T follicular helper cell (primary cell): ENCODE results near the gene SUCLG2.

Experiments
- DNase-seq: peaks from one replicate; pipeline ENCODE4 v3.0.0-alpha.2; 2020; ENCODE audit warnings: low read depth

The SUCLG2 gene

DNA sequence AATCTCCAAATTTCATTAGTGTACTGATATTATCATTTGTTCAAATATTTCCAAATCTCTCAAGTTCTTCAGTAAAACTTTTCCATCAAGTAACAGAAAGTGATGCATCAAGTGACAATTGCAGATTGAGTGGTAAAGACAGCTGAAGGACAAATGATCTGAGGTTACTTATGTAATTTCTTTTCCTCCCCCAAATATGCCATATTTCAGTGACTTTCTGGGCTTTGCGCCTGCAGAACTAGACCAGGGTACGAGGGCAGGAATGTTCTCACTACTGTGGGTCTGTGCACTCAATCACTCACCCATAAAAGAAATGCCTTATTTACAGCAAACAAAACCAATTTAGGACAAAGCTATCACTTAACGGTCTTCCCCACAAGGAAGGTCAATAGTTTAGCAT, 4.7 kb downstream of the SUCLG2 start:
- DNase-seq = no peak

DNA sequence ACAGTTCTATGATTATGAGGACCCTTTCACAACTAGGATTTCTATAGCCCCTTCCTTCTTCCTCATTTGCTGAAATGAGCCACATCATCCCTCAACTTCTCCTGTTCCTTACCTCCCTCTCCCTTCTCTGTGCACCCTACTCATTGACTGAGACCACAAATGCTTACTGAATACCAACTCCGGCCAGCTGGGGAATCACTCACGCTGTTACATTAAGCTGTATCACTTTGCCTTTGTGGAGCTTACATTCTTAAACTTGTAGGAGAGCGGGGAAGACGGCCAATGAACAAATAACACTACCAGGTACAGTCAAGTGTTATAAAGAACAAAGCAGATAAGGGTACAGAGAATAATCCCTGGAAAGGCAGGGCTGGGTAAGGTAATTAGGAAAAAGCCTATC, 5.7 kb downstream of the SUCLG2 start:
- DNase-seq = no peak

- DNase-seq = no peak
Observed at GRCh38 chr3:67648229-67648628, 6.2 kb downstream of the SUCLG2 start.

- DNase-seq = no peak
Observed at GRCh38 chr3:67647390-67647878, 7.0 kb downstream of the SUCLG2 start.

DNA sequence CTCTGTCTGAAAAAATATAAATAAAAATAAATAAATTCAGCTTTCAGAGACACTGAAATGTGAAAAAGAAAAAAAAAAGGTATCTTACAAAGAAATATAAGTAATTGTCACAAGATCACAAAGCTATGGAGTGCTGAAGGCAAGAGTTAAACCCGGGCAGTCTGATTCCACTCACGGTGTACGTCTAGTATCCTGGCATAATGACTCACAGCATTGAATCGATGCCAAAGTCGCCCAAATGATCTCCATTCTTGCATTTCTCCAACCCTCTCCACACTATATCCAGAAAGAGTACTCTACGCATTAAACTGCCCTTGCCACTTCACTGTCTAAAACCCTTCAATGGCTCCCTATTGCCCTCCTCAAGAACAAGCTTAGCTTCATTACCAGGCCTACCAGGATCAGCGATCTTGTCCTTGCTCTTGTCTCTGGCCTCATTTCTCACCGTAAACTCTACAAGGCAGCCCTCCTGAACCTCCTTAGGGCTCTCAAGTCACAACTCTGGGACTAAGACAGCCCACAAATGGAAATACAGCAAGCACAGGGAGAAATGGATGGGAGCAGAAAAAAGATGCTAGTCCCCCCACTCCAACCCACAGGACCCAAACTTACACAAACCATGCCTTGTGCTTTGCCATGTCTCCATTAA, 7.7 kb downstream of the SUCLG2 start:
- no peak for DNase-seq

DNA sequence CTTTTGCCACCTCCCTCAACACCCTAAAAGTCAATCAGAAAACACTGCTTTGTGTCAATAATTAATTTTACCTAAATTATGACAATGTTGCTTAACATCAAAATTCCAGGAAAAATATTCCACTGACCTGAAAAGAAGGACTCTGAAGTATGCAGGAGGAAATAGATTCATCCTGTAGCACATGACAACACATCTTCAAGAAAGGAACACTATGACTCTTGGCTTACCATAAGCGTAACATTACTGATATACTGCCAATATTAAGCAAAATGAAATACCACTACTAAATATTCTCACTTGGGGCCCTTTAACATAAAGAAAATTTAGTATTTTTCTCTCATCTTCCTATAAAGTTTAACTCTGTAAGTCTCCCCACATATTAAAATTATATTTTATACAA, 9.6 kb downstream of the SUCLG2 start:
- DNase-seq = no peak

GRCh38 chr3:67642734-67643133, 11.7 kb downstream of the SUCLG2 start:
- no peak for DNase-seq

GRCh38 chr3:67642190-67642589, 12.2 kb downstream of the SUCLG2 start:
- DNase-seq = no peak

DNA sequence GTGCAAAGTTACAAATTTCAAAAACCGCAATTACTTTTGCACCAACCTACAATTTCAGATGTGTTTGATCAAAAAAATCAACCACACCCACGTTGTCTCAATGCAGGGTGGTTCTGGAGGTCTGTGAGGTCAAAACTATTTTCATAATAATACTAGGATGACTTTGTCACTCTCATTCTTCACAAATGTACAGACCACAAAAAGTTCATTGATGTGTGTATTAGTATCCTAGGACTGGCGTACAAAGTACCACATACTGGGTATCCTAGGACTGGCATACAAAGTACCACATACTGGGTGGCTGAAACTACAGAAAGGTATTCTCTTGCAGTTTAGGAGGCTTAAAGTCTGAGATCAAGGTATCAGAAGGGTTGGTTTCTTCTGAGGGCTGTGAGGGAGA, 13.0 kb downstream of the SUCLG2 start:
- no peak for DNase-seq

GRCh38 chr3:67640023-67640660, 14.3 kb downstream of the SUCLG2 start:
- no peak for DNase-seq

GRCh38 chr3:67637255-67637900, 17.0 kb downstream of the SUCLG2 start:
- no peak for DNase-seq

DNA sequence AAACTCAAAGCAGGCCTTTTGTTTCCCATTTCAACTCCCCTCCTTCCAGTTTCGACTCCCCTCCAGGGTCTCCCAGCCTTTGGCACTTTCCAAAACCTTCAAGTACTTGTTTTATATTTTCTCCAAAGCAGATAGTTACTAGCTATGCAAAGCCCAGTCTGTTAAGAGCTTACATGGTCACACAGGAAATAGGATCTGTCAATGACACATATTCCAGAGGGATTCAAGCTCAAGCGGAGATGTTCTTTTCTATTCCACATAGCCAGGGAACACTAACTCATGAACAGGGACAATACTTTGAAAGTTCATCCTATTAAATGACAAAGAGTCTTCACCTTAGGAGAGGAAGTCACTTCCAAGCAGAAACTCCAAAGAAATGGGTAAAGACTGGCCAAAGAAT, 18.6 kb downstream of the SUCLG2 start:
- DNase-seq = no peak

DNA sequence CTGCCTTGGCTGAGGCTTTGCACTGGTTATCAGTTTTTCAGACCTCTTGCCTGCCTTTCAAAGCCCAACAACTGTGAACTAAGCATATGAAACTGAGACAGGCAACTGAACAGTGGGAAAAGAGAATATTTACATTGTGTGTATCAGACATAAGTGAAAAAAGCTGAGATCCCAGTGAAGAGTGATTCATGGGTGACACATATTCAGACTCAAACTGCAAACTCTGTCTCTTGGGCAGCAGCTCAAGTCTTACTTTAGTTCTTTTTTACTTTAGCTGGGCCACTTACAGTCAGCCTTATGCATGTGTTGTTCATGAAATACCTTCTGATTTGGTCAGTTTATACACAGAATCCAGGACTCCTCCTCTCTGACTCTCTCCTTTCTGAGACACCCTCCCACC, 19.2 kb downstream of the SUCLG2 start:
- DNase-seq = no peak

- no peak for DNase-seq
Observed at GRCh38 chr3:67630666-67631362, 23.6 kb downstream of the SUCLG2 start.

DNA sequence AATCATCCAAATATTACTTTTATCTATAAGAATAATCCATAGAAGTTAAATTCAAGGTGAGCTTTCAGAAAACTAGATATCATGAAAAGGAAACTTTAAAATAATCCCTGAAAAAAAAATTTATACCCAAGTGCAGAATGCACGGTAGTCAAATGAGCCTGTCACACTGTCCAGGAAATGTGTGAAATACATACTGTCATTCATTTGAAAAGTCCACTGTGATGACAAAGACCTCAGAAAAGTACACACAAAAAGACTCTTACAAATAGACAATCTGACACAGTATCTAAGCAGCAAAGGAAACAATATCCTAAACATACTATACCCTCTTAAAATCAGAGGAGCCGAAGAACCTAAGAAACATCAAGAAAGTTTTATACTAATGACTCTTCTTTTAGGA, 29.7 kb downstream of the SUCLG2 start:
- no peak for DNase-seq

DNA sequence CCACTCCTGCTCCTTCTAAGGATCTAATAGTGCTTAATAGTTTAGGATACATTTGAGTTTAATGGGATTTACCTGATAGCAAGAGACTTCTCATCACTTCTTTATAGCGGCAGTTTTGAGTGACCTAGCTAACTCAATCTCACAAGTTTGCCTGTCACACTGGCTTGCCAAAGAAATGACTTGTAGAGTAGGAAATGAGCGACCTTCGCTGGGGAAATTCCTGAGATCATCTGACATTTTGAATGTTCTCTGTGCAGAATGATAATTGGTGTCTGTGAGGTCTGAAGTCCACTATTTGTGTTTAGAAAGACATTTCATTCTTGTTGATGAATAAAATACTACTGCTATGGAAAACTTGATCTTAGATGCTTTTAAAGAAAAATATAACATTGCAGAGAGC, 30.3 kb downstream of the SUCLG2 start:
- no peak for DNase-seq

GRCh38 chr3:67622652-67623051, 31.8 kb downstream of the SUCLG2 start:
- no peak for DNase-seq

GRCh38 chr3:67620869-67621268, 33.5 kb downstream of the SUCLG2 start:
- no peak for DNase-seq

DNA sequence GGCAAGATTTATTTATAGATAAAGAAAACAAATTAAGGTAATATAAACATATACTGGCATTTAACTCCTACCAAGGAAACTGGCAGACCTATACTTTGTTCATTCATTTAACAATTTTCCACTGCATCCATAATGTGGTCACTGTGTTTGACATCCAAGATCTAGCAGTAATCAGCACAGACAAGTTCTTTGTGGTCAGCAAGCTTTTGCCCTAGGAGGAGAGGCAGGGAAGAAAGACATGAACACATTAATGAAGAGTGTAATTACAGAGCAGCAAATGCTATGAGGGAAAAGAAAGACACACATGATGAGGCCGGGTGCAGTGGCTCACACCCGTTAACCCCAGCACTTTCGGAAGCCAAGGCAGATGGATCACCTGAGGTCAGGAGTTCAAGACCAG, 34.4 kb downstream of the SUCLG2 start:
- no peak for DNase-seq

GRCh38 chr3:67617518-67617917, 36.9 kb downstream of the SUCLG2 start:
- DNase-seq = no peak

DNA sequence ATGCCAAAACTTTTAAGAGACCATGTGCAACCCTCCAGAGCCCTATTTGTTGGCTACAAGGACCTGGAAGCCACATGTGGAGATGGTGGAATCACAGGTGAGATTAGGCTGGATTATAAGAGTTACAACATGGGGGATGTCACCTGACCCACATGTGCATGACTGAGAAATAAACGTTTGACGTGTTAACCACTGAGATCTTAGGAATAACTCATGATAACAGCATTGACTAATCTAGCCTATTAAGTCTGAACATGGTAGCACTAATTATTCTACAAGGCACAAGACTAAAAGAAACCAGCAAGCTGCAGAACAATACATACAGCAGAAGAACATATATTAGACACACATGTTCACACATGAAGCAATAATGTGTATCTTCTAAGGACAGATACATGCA, 38.4 kb downstream of the SUCLG2 start:
- DNase-seq = no peak

GRCh38 chr3:67614195-67614594, 40.2 kb downstream of the SUCLG2 start:
- DNase-seq = no peak

DNA sequence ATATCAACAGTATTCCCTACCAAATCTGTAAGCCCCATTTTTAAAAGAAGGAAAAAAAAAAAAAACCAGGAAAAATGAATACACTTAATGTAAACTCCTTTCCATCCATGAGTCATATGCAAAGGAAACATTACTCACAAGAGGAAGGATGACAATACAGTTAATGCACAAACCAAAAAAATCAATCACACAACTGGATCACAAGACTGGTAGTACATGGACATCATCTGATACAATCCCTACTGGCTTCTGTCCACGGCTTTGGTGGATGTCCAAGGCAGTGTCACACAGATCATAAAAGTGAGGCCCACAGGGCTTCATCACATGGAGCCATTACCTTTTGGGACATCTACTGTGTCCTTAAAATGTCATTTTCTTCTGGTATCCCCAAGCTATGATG, 44.0 kb downstream of the SUCLG2 start:
- no peak for DNase-seq
